Endothelial cell (in vitro differentiated cells): Measurements from ENCODE around the gene PTPRN2. TPM values are rescaled to one million over a fixed set of nuclear protein-coding genes. Genes with fewer than 3 reads are reported as not detected.

Source experiments
- DNase-seq: peaks from one replicate; pipeline ENCODE4 v3.0.0; 2021; ENCODE audit warnings: low spot score
- H3K27ac Mint-ChIP-seq: one replicate; pipeline ENCODE4 v1.8.0; 2021; ENCODE audit warnings: mixed read lengths, inconsistent platforms; ENCODE audit not compliant: unreplicated experiment
- H3K27me3 Mint-ChIP-seq: one replicate; pipeline ENCODE4 v1.8.0; 2021; ENCODE audit warnings: mild to moderate bottlenecking, moderate library complexity, mixed read lengths, inconsistent platforms; ENCODE audit not compliant: unreplicated experiment
- H3K36me3 Mint-ChIP-seq: one replicate; pipeline ENCODE4 v1.8.0; 2021; ENCODE audit warnings: mild to moderate bottlenecking, low read depth, mixed read lengths, inconsistent platforms; ENCODE audit not compliant: unreplicated experiment
- H3K4me1 Mint-ChIP-seq: one replicate; pipeline ENCODE4 v1.8.0; 2021; ENCODE audit warnings: mild to moderate bottlenecking, mixed read lengths, inconsistent platforms; ENCODE audit not compliant: unreplicated experiment
- H3K4me3 Mint-ChIP-seq: one replicate; pipeline ENCODE4 v1.8.0; 2021; ENCODE audit warnings: mild to moderate bottlenecking, mixed read lengths, inconsistent platforms; ENCODE audit not compliant: unreplicated experiment
- H3K9me3 Mint-ChIP-seq: one replicate; pipeline ENCODE4 v1.8.0; 2021; ENCODE audit warnings: mixed read lengths, inconsistent platforms; ENCODE audit not compliant: unreplicated experiment
- CTCF ChIP-seq: fragments of 200-600 bp; sonication (generic); IDR thresholded peaks from one replicate; pipeline ENCODE4 v1.5.0; 2021; ENCODE audit warnings: antibody characterized with exemption; ENCODE audit not compliant: unreplicated experiment
- total RNA-seq: library from RNA; stranded (reverse); fragmentation: NEBNext Ultra II Directional; extraction: Animal tissue kit (Norgen Biotek cat#: 25700); gene quantifications from one replicate; pipeline ENCODE4 v1.2.1, GENCODE V29; 2021; ENCODE audit not compliant: unreplicated experiment

Gene PTPRN2
- total RNA-seq, 1 donor from 2014 or later = 0.18 TPM

- peaks cover 11% of the 10 kb centered on the region for H3K27me3 Mint-ChIP-seq
- TF ChIP-seq CTCF = no peak
- DNase-seq = no peak
- peaks cover 66% of the 10 kb centered on the region for H3K9me3 Mint-ChIP-seq
- H3K4me1 Mint-ChIP-seq = no peaks in the 10 kb centered on the region
- H3K36me3 Mint-ChIP-seq = peaks cover 33% of the 10 kb centered on the region
- H3K27ac Mint-ChIP-seq = no peak overlapping the region
- no peak overlapping the region for H3K4me3 Mint-ChIP-seq
Measured at GRCh38 chr7:157616931-157617330, 970.7 kb downstream of the PTPRN2 start.

- H3K36me3 Mint-ChIP-seq = peaks cover 28% of the 10 kb centered on the region
- DNase-seq = no peak
- TF ChIP-seq CTCF = no peak
- H3K4me1 Mint-ChIP-seq = no peaks in the 10 kb centered on the region
- H3K27me3 Mint-ChIP-seq = peaks cover 12% of the 10 kb centered on the region
- H3K4me3 Mint-ChIP-seq = no peak overlapping the region
- H3K27ac Mint-ChIP-seq = no peak overlapping the region
- H3K9me3 Mint-ChIP-seq = peaks cover 63% of the 10 kb centered on the region
Measured at GRCh38 chr7:157616426-157616825, 971.2 kb downstream of the PTPRN2 start.

- Mint-ChIP-seq H3K4me3 (no peak overlapping the region), H3K36me3 (peaks cover 26% of the 10 kb centered on the region), H3K27me3 (peaks cover 13% of the 10 kb centered on the region), H3K9me3 (peaks cover 66% of the 10 kb centered on the region), H3K4me1 (no peaks in the 10 kb centered on the region), H3K27ac (no peak overlapping the region)
- DNase-seq = no peak
- no peak for TF ChIP-seq CTCF
Measured at GRCh38 chr7:157615852-157616251, 971.8 kb downstream of the PTPRN2 start.

GRCh38 chr7:157615101-157615817, 972.4 kb downstream of the PTPRN2 start:
- Mint-ChIP-seq H3K9me3 (peaks cover 66% of the 10 kb centered on the region), H3K27me3 (peaks cover 13% of the 10 kb centered on the region), H3K27ac (no peak overlapping the region), H3K4me1 (no peaks in the 10 kb centered on the region), H3K4me3 (no peak overlapping the region), H3K36me3 (peaks cover 23% of the 10 kb centered on the region)
- no peak for DNase-seq
- no peak for TF ChIP-seq CTCF

- DNase-seq = no peak
- H3K4me3 Mint-ChIP-seq = no peak overlapping the region
- H3K4me1 Mint-ChIP-seq = no peaks in the 10 kb centered on the region
- no peak for TF ChIP-seq CTCF
- H3K36me3 Mint-ChIP-seq = peaks cover 19% of the 10 kb centered on the region
- peaks cover 61% of the 10 kb centered on the region for H3K9me3 Mint-ChIP-seq
- peaks cover 16% of the 10 kb centered on the region for H3K27me3 Mint-ChIP-seq
- H3K27ac Mint-ChIP-seq = no peak overlapping the region
Measured at GRCh38 chr7:157614457-157615020, 973.1 kb downstream of the PTPRN2 start.
